ENCODE data around the gene VMP1.

Gene VMP1

DNA sequence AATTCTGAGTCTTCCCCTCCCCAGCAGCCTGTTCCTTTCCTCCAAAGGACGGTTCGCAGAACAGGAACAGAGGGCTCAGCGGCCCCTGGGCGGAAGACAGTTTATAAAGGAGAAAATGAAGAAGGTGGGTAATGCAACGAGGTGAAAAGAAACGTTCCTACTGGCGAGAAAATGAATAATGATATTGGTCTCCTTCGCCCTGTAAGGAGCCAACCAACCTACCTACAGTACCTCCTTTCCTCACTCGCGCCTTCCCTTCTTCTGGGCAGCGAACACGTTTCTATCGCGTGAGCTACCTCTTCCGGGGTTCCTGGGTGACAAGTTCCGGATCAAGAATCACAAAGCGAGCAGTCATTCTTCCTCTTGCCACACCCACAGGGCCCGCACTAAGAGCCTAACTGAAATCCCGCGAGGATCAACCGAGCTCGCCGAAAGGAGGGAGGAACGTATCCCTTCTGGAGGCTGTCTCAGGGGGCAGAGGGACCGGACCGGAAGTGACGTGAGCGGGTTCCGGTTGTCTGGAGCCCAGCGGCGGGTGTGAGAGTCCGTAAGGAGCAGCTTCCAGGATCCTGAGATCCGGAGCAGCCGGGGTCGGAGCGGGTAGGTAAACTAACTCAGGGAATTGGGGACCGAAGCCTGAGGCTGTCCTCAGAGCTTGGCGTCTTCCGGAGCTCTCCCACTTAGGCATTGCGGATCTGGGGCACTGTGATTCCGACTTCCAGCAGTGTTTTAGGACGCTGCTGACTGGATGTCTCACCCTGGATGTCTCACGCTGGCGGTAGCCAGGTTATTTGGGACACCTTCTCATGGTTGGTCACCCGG lies at the start of gene VMP1, which contains the start of gene PTRH2:
TSS of gene VMP1 (plus strand) at position 506 of the 822 bp plus-strand sequence. CDS start 23,793 bp downstream, outside the sequence.
TSS of gene PTRH2 (minus strand) at position 282 of the 822 bp plus-strand sequence. CDS start 9,452 bp downstream, outside the sequence.
- peak; percentile 97 for DNase-seq

DNA sequence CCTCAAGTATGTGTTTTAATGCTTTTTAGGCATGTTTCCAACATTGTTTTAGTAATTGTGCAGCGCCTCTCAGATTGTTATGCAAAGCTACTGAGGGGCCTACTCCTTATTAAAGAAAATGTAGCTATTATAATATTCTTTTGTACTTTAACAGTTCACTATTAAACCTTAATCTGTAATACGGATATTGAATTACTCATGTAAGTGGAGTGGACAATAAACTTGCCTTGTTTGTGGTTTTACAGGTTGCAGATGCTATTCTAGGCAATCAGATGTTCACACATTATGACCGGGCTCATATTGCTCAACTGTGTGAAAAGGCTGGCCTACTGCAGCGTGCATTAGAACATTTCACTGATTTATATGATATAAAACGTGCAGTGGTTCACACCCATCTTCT lies 41.2 kb upstream of the VMP1 start:
- no peak for DNase-seq

- no peak for DNase-seq
These were observed 38.6 kb upstream of the VMP1 start for GRCh38 chr17:59668816-59669215.

GRCh38 chr17:59669411-59669810 lies 38.0 kb upstream of the VMP1 start:
- DNase-seq, result no peak

GRCh38 chr17:59669944-59670343 lies 37.5 kb upstream of the VMP1 start:
- DNase-seq, result no peak

DNA sequence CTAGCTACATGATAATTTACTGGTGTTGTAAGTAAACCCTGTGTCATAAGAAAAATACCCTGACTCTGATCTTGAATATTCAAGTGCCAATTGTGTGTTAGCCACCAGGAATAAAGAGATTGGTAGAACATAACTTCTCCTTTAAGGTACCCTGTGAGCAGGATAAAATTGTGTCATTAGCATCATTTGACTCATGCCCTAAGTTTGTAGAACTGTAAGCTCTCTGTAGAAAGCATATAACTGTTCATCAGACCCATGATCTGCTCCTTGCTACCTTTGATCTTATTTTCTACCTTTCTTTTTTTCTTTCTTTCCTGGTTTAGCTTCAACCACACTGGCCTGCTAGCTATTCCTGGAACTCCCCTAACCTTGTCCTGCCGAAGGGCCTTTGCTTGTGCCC lies 36.1 kb upstream of the VMP1 start:
- no peak for DNase-seq

GRCh38 chr17:59675231-59675630 lies 32.2 kb upstream of the VMP1 start:
- DNase-seq, result no peak

DNA sequence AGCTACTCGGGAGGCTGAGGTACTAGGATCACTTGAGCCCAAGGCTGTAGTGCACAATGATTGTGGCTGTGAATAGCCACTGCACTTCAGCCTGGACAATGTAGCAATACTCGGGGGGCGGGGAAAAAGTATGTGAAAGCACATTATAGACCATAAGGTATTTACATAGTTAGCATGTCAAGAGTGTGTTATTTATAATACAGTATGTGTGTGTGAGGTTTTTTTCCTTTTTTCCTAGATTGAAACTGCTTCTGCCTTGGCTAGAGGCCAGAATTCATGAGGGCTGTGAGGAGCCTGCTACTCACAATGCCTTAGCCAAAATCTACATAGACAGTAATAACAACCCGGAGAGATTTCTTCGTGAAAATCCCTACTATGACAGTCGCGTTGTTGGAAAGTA lies 30.7 kb upstream of the VMP1 start:
- no peak for DNase-seq

DNA sequence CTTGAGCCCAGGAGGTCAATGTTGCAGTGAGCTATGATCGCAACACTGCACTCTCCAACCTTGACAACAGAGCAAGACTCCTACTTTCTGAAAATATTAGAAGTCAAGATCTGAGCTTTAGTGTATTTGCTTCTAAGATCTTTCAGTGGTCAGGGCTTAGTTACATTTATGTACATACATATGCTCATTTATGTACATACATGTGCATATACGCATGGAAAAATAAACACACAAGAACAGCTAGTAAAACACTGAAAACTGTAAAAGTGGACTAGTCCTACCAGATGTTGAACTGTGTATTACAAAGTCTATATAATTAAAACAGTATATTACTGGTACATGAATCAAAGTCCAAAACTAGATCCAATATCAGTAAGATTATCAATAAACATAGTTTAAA lies 28.5 kb upstream of the VMP1 start:
- no peak for DNase-seq

GRCh38 chr17:59680314-59680713 lies 27.1 kb upstream of the VMP1 start:
- no peak for DNase-seq

- DNase-seq, result no peak
These were observed 24.2 kb upstream of the VMP1 start for GRCh38 chr17:59683283-59683682.

DNA sequence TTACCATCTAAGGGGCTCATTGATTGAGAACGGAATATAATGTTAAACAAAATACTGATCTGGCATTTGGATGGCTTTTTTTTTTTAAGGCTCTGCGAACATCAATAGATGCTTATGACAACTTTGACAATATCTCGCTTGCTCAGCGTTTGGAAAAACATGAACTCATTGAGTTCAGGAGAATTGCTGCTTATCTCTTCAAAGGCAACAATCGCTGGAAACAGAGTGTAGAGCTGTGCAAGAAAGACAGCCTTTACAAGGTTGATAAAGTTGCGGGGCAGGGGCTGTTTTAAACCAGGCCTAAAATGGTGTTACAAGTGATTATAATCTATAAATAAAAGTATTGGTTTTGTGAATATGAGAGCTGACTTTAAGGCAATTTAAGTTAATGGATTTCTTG lies 22.5 kb upstream of the VMP1 start:
- DNase-seq, result no peak

DNA sequence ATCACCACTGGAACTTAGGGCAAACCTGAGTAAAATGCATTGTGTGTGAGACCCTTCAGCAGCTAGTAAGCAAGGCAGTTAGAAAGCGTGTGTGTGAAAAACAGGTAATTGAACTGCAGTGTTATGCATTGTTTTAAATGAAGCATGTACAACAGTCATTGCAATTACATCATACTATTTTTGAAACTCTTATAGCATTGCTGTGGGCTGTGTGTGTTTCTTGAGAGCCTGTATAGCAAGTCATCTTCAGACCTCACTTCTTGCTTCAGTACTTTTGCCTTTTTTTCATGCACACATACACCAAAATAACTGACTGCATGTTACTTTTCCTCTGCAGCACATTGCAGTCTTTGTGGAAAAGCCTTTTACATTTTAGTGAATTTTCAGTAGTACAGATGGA lies 19.4 kb upstream of the VMP1 start:
- DNase-seq, result no peak

GRCh38 chr17:59688496-59688895 lies 19.0 kb upstream of the VMP1 start:
- no peak for DNase-seq

DNA sequence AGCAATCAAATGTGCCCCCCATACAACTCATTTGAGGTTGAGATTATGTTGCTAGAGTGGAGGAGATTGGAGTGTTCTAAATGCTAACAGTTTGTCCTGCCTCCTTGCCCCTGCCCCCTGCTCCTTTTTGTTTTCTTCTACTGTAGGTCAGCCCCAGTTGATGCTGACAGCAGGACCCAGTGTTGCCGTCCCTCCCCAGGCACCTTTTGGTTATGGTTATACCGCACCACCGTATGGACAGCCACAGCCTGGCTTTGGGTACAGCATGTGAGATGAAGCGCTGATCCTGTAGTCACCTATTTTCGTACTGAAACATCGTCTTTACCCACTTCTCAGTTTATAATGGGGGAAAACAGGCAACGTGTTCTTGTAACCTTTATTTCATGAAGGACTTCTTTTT lies 13.9 kb upstream of the VMP1 start:
- no peak for DNase-seq

- no peak for DNase-seq
These were observed 13.1 kb upstream of the VMP1 start for GRCh38 chr17:59694344-59694743.

- DNase-seq, result no peak
These were observed 11.3 kb upstream of the VMP1 start for GRCh38 chr17:59695945-59696681.

DNA sequence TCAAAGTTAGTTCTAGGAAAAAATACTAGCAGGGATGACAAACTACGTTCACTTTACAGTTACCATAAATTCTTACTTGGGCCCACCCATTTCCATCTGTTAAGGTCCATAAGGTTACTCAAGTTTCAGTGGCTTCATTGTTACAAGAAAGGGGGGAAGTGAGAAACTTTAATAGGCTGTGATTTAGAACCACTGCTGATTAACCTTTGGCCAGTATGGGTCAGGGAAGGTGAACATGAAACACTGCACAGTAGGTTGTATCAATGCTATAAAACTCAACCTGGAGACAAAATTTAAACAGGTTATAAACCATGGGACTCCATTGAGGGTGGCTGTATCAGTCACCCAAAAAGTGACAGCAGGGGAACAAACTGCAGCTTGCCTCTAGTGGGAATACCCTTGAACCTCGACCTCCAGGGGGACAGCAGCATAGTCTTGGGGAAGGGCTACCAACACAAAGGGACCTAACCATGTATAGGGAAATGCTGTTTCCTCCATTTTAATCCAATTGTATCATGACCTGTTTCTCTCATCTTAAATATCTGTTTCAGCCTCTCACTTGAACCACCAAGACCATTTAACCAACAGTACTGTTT lies 10.7 kb upstream of the VMP1 start:
- DNase-seq, result no peak

GRCh38 chr17:59698143-59698542 lies 9.3 kb upstream of the VMP1 start:
- DNase-seq, result no peak

DNA sequence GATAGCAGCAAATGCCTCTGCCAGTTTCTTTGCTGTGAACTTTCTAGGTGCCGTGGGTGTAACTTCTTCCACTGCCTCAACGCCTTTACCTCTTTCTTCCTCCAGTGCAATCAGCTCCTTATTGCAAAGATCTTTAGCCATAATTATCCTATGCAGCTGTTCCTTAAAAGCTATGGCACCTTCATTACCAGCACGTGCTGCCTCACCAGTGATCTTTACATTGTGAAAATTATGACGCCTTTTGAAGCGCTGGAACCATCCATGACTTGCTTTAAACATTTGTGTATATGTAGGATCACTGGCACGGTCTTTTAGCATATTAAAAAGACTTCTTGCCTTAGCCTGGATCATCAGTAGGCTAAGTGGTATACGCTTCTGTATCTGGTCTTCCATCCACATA lies 8.2 kb upstream of the VMP1 start:
- DNase-seq, result no peak

- DNase-seq, result no peak
These were observed 7.7 kb upstream of the VMP1 start for GRCh38 chr17:59699786-59700185.

GRCh38 chr17:59702304-59702703 lies 5.2 kb upstream of the VMP1 start:
- no peak for DNase-seq

DNA sequence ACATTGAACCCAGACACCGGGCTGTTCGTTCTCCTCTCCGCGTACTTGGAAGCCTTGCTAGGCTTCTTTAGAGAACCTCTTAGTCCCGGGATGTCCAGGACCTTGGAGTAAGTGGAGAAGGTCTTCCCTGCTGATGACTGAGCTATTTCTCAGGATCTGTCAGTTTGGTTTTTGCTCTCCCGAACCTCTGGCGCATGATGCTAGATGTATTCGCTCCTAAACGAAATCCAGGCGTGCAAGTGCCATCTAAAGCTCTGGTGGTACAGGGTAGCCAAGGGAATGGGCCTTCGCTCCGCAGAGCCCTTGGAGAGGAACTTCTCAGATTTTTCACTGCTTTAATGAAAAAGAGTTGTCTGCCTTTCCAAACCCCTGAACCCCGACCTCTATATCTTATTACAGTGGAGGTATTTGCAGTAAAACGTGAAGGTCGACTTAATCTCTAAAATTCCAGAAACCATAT lies 547 bp downstream of the VMP1 start:
- no peak for DNase-seq

GRCh38 chr17:59711936-59712335 lies 4.5 kb downstream of the VMP1 start:
- no peak for DNase-seq
